ENCODE results near the gene ELP5. TPM values are rescaled to one million over a fixed set of nuclear protein-coding genes. Genes with fewer than 3 reads are reported as not detected.

ELP5 gene
- polyA plus RNA-seq, 1 experiment = 25.9 TPM

DNA sequence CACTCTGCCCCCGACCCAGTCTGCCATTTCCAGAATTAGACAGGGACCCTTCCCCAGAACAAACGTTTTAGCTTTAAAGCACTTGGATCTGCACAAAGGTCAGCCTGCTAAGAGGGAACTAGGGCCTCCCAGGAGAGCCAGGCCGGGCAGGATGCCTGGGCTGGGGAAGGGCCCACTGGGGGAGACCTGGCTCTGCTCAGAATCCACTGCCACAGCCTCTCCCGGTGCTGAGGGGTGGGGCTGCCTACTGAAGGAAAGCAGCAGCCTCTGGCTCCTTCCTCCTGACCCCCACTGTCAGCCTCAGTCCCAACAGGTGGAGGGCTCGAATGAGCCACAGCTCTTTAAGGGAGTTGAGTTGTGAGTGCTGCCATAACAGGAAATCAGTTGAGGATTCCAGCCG lies 40.7 kb downstream of the ELP5 start:
- Histone ChIP-seq H3K9me3 (ENCODE audit: control insufficient read depth, insufficient read depth, low read length) (peaks cover 4% of the 10 kb centered on the region; the same call in 1 of the 2 replicates), H3K27me3 (ENCODE audit: control insufficient read depth, insufficient read depth, low read length) (peaks cover 57% of the 10 kb centered on the region), H3K27ac (ENCODE audit: low read depth, low read length) (no peak overlapping the region), H3K4me3 (ENCODE audit: low read depth, low read length) (no peak overlapping the region)
- DNase-seq (ENCODE audit: low read depth, low spot score) = no peak
- POLR2A ChIA-PET = interaction anchor here (0.5 kb wide), 1 partner anchor 358 kb away, joined by 3 read pairs; the partner anchor contains the start of gene ATP1B2
- TF ChIP-seq, protein P1, sequence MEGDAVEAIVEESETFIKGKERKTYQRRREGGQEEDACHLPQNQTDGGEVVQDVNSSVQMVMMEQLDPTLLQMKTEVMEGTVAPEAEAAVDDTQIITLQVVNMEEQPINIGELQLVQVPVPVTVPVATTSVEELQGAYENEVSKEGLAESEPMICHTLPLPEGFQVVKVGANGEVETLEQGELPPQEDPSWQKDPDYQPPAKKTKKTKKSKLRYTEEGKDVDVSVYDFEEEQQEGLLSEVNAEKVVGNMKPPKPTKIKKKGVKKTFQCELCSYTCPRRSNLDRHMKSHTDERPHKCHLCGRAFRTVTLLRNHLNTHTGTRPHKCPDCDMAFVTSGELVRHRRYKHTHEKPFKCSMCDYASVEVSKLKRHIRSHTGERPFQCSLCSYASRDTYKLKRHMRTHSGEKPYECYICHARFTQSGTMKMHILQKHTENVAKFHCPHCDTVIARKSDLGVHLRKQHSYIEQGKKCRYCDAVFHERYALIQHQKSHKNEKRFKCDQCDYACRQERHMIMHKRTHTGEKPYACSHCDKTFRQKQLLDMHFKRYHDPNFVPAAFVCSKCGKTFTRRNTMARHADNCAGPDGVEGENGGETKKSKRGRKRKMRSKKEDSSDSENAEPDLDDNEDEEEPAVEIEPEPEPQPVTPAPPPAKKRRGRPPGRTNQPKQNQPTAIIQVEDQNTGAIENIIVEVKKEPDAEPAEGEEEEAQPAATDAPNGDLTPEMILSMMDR (IDR thresholded peaks at IDR 0.05; ENCODE audit: low read depth, low read length) = no peak
- CTCF ChIA-PET = interaction anchor here (0.6 to 0.7 kb wide), 2 partner anchors 10 to 61 kb away, joined by 3 to 6 read pairs; no protein-coding TSS in a partner anchor

DNA sequence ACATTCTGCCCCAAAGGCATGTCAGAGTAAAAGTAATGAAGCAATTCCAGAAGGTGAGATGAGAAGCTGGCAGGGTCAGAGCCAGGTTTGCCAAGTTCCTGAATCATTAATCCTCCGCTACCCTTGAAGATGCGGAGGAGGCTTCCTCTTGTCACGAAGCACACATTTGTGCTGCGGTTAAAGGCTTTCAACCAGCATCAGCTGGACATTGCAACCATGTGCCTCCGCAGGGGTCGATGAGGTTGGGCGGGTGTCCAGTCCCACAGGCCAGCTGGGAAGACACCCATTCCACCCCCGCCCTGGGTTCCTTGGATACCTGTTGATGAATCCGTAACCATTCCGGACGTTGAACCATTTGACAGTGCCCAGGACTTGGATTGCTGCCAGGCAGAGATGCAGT lies 41.1 kb downstream of the ELP5 start:
- no peak for DNase-seq (ENCODE audit: low read depth, low spot score)
- ChIA-PET POLR2A (no interaction called here), CTCF (interaction anchor here (0.7 kb wide), 1 partner anchor 11 kb away, joined by 3 read pairs; no protein-coding TSS in a partner anchor)
- H3K27me3 ChIP-seq (ENCODE audit: control insufficient read depth, insufficient read depth, low read length) = peaks cover 53% of the 10 kb centered on the region
- TF ChIP-seq, protein P1 (IDR thresholded peaks at IDR 0.05; ENCODE audit: low read depth, low read length) = no peak
- no peak overlapping the region for H3K27ac ChIP-seq (ENCODE audit: low read depth, low read length)
- no peak overlapping the region for H3K4me3 ChIP-seq (ENCODE audit: low read depth, low read length)
- peaks cover 4% of the 10 kb centered on the region; the same call in 1 of the 2 replicates for H3K9me3 ChIP-seq (ENCODE audit: control insufficient read depth, insufficient read depth, low read length)

DNA sequence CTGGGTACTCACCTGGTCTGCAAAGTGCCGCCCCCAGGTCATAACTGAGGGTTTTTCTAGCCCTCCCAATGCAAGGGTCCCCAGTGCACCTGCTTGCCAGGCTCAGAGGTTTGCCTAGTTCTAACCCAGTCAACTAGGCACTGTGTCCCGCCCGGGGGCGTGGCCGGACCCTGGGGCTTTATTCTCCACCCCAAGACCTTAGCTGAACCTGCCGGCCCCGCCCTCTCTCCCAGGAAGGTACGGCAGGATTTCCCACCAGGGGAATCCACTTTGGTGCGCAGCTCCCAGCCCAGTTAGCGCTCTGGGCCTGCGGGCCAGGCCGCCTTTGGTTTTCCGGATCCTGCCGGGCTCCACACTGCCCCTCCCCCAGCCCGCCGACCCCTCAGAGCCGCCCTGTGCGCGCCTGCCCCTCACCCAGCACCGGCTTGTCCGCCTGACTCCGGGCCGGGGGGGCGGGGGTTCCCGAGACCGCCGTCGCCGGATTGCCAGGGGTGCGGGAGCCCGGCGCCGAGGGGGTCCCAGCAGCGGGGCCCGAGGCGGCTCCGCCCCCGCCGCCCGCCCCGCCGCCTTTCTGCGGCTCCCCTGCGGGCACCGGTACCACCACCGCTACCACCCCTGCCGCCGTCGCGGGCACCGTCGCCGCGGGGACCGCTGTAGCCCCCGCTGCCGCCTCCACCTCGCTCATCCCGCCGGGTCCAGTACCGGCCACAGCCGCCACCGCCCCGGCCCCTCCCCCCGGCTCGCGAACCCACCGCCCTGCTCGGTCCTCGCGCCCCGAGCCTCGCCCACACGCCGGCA lies 42.0 kb downstream of the ELP5 start:
- POLR2A ChIA-PET = no interaction called here
- H3K4me3 ChIP-seq (ENCODE audit: low read depth, low read length) = no peak overlapping the region; the same call in 1 of the 2 replicates
- DNase-seq (ENCODE audit: low read depth, low spot score) = no peak
- CTCF ChIA-PET = no interaction called here
- H3K27me3 ChIP-seq (ENCODE audit: control insufficient read depth, insufficient read depth, low read length) = peaks cover 47% of the 10 kb centered on the region
- H3K27ac ChIP-seq (ENCODE audit: low read depth, low read length) = no peak overlapping the region
- peaks cover 4% of the 10 kb centered on the region; the same call in 1 of the 2 replicates for H3K9me3 ChIP-seq (ENCODE audit: control insufficient read depth, insufficient read depth, low read length)
- TF ChIP-seq, protein P1 (IDR thresholded peaks at IDR 0.05; ENCODE audit: low read depth, low read length) = no peak

DNA sequence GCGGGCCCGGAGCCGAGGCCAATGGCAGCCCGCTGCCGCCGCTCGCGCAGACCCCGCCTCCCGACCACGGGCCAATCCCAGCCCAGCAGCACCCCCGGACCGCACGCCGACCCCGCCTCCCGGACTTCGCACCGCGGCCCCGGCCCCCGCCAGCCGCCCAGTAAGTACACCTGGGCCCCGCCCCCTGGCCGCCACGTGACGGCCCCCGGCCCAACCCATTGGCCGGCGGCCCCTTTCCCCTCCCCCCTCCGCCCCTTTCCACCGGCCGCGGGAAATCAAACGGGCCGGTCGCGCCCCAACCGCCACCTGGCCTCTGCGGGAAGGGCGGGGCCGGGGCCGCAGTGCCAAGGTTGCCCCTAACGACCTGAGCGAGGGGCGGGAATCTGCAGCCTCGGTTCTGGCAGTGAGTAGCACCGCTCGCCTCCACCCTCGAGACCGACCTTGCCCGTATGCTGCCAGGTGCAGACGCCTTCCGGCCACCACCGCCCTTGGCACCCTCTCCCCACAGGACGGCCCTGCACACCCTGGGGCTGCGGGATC lies 42.7 kb downstream of the ELP5 start, which contains the start of gene YBX2:
Gene YBX2, minus strand, starts transcription at position 26 of the 540 bp plus-strand sequence. CDS start 139 bp downstream, outside the sequence.
- Histone ChIP-seq H3K4me3 (ENCODE audit: low read depth, low read length) (peak within 1 kb of the TSS; percentile 7; the same call in 1 of the 2 replicates), H3K9me3 (ENCODE audit: control insufficient read depth, insufficient read depth, low read length) (peaks cover 4% of the 10 kb centered on the region; the same call in 1 of the 2 replicates), H3K27ac (ENCODE audit: low read depth, low read length) (no peak within 1 kb of the TSS), H3K27me3 (ENCODE audit: control insufficient read depth, insufficient read depth, low read length) (peaks cover 41% of the 10 kb centered on the region)
- ChIA-PET POLR2A (no interaction called here), CTCF (no interaction called here)
- DNase-seq (ENCODE audit: low read depth, low spot score) = no peak
- TF ChIP-seq, protein P1 (IDR thresholded peaks at IDR 0.05; ENCODE audit: low read depth, low read length) = no peak

All from AG04450 (cell line).